Heart left ventricle (tissue), 13 donors: ENCODE measurements around the gene NCLN.

Experiments
- CTCF ChIP-seq, 12 donors: fragments of 200-600 bp; sonication (generic) in 4 of 12; IDR thresholded peaks; one replicate each; pipeline versions ENCODE4 v1.5.0 to v1.8.0; 2018 to 2022; ENCODE audit warnings: antibody characterized with exemption in 12 of 12, mild to moderate bottlenecking in 5 of 12
- POLR2A ChIP-seq, 2 donors: fragments of 450-650 bp; IDR thresholded peaks; one replicate each; pipeline ENCODE4 v1.6.1; 2017; ENCODE audit warnings: antibody characterized with exemption in 2 of 2, mild to moderate bottlenecking in 2 of 2, moderate library complexity in 2 of 2
- donor health status: ischemic (EF 13 %, LVEDD 7.1; RV severe dilation, severe dysfunction).
- donor health status: DM: no; HTN: yes; CAD: no.
- donor health status: DM: no; HTN: no; CAD: no.
- donor health status: ischemic (EF 25% LVEDD 6.9; RV normal size, moderate dysfunction).
- donor health status: ischemic (EF 25% LVEDD 5.7; RV mildly dilated, moderate dysfunction).
- donor health status: ischemic (EF 35%, LVEDD 5.7; RV mildly dilated, moderate dysfunction).
- donor health status: nonischemic (EF 11% LVEDD 7.7; RV severe dilation, severe dysfunction).
- donor health status: DM: yes; HTN: yes; CAD: no.
- donor health status: PGD.
- donor health status: ischemic (EF 29% LVEDD 5.4; RV normal size, mild dysfunction).
- donor health status: nonischemic (EF 23%, LVEDD 6.1; RV moderate dilation, normal function).

DNA sequence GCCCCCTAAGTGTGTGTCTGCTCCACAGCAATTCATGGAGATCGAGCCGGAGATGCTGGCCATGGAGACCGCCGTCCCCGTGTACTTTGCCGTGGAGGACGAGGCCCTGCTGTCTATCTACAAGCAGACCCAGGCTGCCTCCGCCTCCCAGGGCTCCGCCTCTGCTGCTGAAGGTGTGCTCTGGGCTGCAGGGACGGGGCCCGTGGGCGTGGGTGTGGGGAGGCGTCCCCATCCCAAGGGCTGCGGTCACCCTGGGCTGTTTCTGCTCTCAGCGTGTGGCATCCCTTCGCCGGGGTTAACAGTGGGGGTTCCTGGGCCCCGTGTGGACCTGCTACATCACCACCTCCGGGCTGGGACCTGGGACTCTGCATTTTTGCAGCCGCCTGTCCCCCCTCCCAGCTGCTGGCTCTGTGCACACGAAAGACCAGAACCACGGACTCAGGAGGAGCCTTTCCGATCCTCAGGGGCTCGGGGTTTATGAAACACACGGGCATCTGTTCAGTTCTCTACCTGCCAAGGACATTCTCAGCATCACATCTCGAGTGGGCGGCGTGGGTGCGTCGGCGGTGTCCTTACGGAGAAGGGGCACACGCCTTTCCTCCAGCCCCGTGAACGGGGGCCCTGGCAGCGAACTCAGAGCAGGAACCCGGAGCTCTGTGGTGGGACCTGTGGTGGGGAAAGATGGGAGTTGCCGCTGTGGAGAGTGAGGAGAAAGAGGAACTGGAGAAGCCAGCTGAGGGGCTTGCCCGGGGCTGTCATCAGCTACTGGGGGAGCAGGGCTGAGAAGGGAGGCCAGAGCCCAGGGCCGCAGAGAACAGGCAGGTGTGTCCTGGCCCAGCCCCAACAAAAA lies 7.8 kb downstream of the NCLN start:
- no peak for TF ChIP-seq CTCF (IDR thresholded peaks at IDR 0.05)
- TF ChIP-seq POLR2A (IDR thresholded peaks at IDR 0.05): no peak
